Caco-2 (cell line): Measurements from ENCODE around the gene PRR36. TPM values are rescaled to one million over a fixed set of nuclear protein-coding genes. Genes with fewer than 3 reads are reported as not detected.

Experiments used
- BruUV-seq: library from RNA; stranded (reverse); fragments of 400-500 nt; replicated peaks from 2 replicates; lab custom pipeline; 2021; lab: Mats Ljungman, UMichigan
- CTCF ChIA-PET: fragments of 300-600 bp; sonication (Branson Sonifier 250); formaldehyde crosslinking; loops from one replicate; lab custom pipeline; 2022; ENCODE audit warnings: antibody characterized with exemption; lab: Charles Lee
- POLR2A ChIA-PET: fragments of 300-600 bp; sonication (Branson Sonifier 250); formaldehyde crosslinking; loops from one replicate; lab custom pipeline; 2022; ENCODE audit warnings: antibody characterized with exemption; lab: Charles Lee
- DNase-seq, 2 experiments: peaks; one replicate each; pipeline versions ENCODE4 v3.0.0 to v3.0.0-alpha.2; 2020 to 2022
- H3K27me3 ChIP-seq: replicated peaks from 2 replicates; pipeline ENCODE4 v1.6.0; 2011; ENCODE audit warnings: low read length; ENCODE audit not compliant: control insufficient read depth, insufficient read depth
- H3K36me3 ChIP-seq: 2 replicates; pipeline ENCODE4 v1.5.1; 2011; ENCODE audit warnings: low read length; ENCODE audit not compliant: control insufficient read depth, insufficient read depth
- H3K4me1 ChIP-seq: fragments of 250-450 bp; sonication (Bioruptor Pico); 2 replicates; pipeline ENCODE4 v1.5.1; 2020; ENCODE audit warnings: mild to moderate bottlenecking
- H3K4me3 ChIP-seq: 2 replicates; pipeline ENCODE4 v1.5.1; 2011; ENCODE audit warnings: low read depth, mild to moderate bottlenecking, control low read depth, low read length
- H3K9me3 ChIP-seq: fragments of 250-450 bp; sonication (Bioruptor Pico); 2 replicates; pipeline ENCODE4 v1.5.1; 2020; ENCODE audit warnings: mild to moderate bottlenecking, moderate library complexity
- H3K27ac Mint-ChIP-seq: one replicate; pipeline ENCODE4 v1.8.0; 2022; ENCODE audit warnings: mixed read lengths; ENCODE audit not compliant: unreplicated experiment
- H3K27me3 Mint-ChIP-seq: one replicate; pipeline ENCODE4 v1.8.0; 2022; ENCODE audit warnings: mixed read lengths; ENCODE audit not compliant: insufficient read depth, unreplicated experiment
- H3K36me3 Mint-ChIP-seq: one replicate; pipeline ENCODE4 v1.8.0; 2022; ENCODE audit warnings: mild to moderate bottlenecking, mixed read lengths; ENCODE audit not compliant: insufficient read depth, unreplicated experiment
- H3K4me1 Mint-ChIP-seq: one replicate; pipeline ENCODE4 v1.8.0; 2022; ENCODE audit warnings: low read depth, mixed read lengths; ENCODE audit not compliant: unreplicated experiment
- H3K4me3 Mint-ChIP-seq: one replicate; pipeline ENCODE4 v1.8.0; 2022; ENCODE audit warnings: mild to moderate bottlenecking, moderate library complexity, mixed read lengths; ENCODE audit not compliant: unreplicated experiment
- H3K9me3 Mint-ChIP-seq: one replicate; pipeline ENCODE4 v1.8.0; 2022; ENCODE audit warnings: mixed read lengths; ENCODE audit not compliant: unreplicated experiment
- intact Hi-C: fragments of 100-400 bp; cut with micrococcal nuclease; formaldehyde crosslinking; loops from one replicate; pipeline ENCODE4 v1.10.0; 2022; ENCODE audit not compliant: unreplicated experiment
- total RNA-seq: library from RNA; stranded (reverse); gene quantifications from 2 replicates; pipeline ENCODE4 v1.2.3, GENCODE V29; 2022
- TF ChIP-seq, protein P1 (sequence below), 2 experiments: fragments of 200-600 bp in 1 of 2; IDR thresholded peaks; 1 replicate in 1 of 2; 2 replicates in 1 of 2; pipeline versions ENCODE4 v1.5.1 to v1.8.0; 2011 to 2022; ENCODE audit warnings: antibody characterized with exemption in 1 of 2, control low read depth in 1 of 2, inconsistent platforms in 1 of 2, low read depth in 1 of 2, low read length in 1 of 2, mild to moderate bottlenecking in 1 of 2, moderate library complexity in 1 of 2; ENCODE audit not compliant: insufficient read depth in 1 of 2, severe bottlenecking in 1 of 2, unreplicated experiment in 1 of 2

The PRR36 gene
- total RNA-seq, 1 experiment from 2014 or later: 3.7 TPM

DNA sequence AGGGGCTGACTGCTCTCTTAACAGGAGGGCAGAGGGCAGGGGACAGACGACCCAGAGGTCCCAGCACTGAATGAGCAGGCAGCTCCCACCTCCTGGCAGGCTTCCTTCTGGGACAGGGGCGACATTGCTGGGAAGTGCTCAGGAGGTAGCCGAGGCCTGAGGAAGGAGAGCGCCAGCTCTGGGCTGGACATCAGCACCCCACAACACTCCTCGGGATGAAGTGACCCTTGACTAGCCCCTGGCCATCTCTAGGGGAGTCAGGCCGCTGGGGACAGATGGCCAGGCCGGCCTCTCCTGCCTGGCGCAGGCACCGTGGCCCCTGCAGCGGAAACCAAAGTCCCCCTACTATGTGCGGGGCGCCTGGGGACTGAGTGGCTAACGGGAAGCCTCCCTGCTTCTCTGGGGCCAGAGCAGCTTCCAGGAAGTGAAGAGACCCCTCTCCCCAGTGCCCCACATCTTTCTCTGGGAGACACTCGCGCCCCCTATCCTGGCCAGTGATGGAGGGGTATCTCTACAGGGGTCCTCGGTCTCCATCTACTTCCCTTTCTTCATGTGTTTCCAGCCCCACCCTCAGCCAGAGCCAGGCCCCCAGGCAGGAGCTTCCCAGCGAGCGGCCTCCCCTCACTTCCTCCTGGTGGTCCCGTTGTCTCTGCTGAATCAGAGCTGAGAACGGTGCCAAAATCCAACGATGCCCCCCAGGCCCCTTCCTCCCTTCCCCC is 10.1 kb downstream of the PRR36 start:
- no peak for DNase-seq
- Mint-ChIP-seq H3K27ac (no peak overlapping the region), H3K36me3 (peaks cover 7% of the 10 kb centered on the region), H3K9me3 (no peaks in the 10 kb centered on the region), H3K4me3 (no peak overlapping the region), H3K4me1 (no peaks in the 10 kb centered on the region), H3K27me3 (no peaks in the 10 kb centered on the region)
- TF ChIP-seq, protein P1, sequence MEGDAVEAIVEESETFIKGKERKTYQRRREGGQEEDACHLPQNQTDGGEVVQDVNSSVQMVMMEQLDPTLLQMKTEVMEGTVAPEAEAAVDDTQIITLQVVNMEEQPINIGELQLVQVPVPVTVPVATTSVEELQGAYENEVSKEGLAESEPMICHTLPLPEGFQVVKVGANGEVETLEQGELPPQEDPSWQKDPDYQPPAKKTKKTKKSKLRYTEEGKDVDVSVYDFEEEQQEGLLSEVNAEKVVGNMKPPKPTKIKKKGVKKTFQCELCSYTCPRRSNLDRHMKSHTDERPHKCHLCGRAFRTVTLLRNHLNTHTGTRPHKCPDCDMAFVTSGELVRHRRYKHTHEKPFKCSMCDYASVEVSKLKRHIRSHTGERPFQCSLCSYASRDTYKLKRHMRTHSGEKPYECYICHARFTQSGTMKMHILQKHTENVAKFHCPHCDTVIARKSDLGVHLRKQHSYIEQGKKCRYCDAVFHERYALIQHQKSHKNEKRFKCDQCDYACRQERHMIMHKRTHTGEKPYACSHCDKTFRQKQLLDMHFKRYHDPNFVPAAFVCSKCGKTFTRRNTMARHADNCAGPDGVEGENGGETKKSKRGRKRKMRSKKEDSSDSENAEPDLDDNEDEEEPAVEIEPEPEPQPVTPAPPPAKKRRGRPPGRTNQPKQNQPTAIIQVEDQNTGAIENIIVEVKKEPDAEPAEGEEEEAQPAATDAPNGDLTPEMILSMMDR (IDR thresholded peaks at IDR 0.05; ENCODE audit: insufficient read depth in 1 of 2, low read depth in 1 of 2, low read length in 1 of 2, severe bottlenecking in 1 of 2, unreplicated experiment in 1 of 2): no peak
- no peaks in the 10 kb centered on the region; the same call in 1 of the 2 replicates for H3K4me1 ChIP-seq
- no peaks in the 10 kb centered on the region for H3K36me3 ChIP-seq
- no peaks in the 10 kb centered on the region for H3K9me3 ChIP-seq
- BruUV-seq: no TSS peak
- ChIA-PET CTCF (no interaction called here), POLR2A (no interaction called here)
- H3K4me3 ChIP-seq: no peak overlapping the region
- no peaks in the 10 kb centered on the region; the same call in 1 of the 2 replicates for H3K27me3 ChIP-seq
- intact Hi-C loops: no loop called here

- peaks cover 7% of the 10 kb centered on the region for H3K36me3 Mint-ChIP-seq
- CTCF ChIA-PET: no interaction called here
- DNase-seq: no peak
These were observed 10.8 kb downstream of the PRR36 start for GRCh38 chr19:7863157-7863970.

More at GRCh38 chr19:7863157-7863970, 10.8 kb downstream of the PRR36 start:
- H3K4me1 ChIP-seq: no peaks in the 10 kb centered on the region; the same call in 1 of the 2 replicates
- H3K9me3 ChIP-seq: no peaks in the 10 kb centered on the region
- Mint-ChIP-seq H3K9me3 (no peaks in the 10 kb centered on the region), H3K4me3 (no peak overlapping the region), H3K4me1 (no peaks in the 10 kb centered on the region), H3K27ac (no peak overlapping the region), H3K27me3 (no peaks in the 10 kb centered on the region)
- TF ChIP-seq, protein P1 (IDR thresholded peaks at IDR 0.05; ENCODE audit: insufficient read depth in 1 of 2, low read depth in 1 of 2, low read length in 1 of 2, severe bottlenecking in 1 of 2, unreplicated experiment in 1 of 2): no peak
- H3K36me3 ChIP-seq: no peaks in the 10 kb centered on the region
- intact Hi-C loops: no loop called here
- POLR2A ChIA-PET: no interaction called here
- no peaks in the 10 kb centered on the region; the same call in 1 of the 2 replicates for H3K27me3 ChIP-seq
- BruUV-seq: no TSS peak
- no peak overlapping the region for H3K4me3 ChIP-seq
